Measurements from ENCODE around the gene DYRK1A. TPM values are rescaled to one million over a fixed set of nuclear protein-coding genes. Genes with fewer than 3 reads are reported as not detected.

The DYRK1A gene
- total and polyA plus RNA-seq, 10 of the 15 experiments (the other 5 are each of a cell fraction or from before 2014, with no cell fraction given): 2.4 to 68.6 (median 30.7) TPM

GRCh38 chr21:37532868-37533780 is 166.6 kb downstream of the DYRK1A start (continued):
- no peak for TF ChIP-seq EGR1 (IDR thresholded peaks at IDR 0.05; ENCODE audit: borderline replicate concordance in 1 of 2, low read depth in 2 of 2, low read length in 2 of 2)
- no peak for TF ChIP-seq CBX5 (IDR thresholded peaks at IDR 0.05; ENCODE audit: low read depth)
- TF ChIP-seq KAT2A (conservative IDR thresholded peaks at IDR 0.05; ENCODE audit: control insufficient read depth, low read depth, low read length): no peak
- TF ChIP-seq RAD51 (IDR thresholded peaks at IDR 0.05): no peak
- TF ChIP-seq PAX8 (IDR thresholded peaks at IDR 0.05): no peak
- TF ChIP-seq STAT1 (conservative IDR thresholded peaks at IDR 0.05): no peak
- no peak for TF ChIP-seq NFYA (IDR thresholded peaks at IDR 0.05; ENCODE audit: borderline replicate concordance, low read depth, low read length)
- TF ChIP-seq IRF5 (IDR thresholded peaks at IDR 0.05; ENCODE audit: borderline replicate concordance): no peak
- no peak for TF ChIP-seq KDM1A (IDR thresholded peaks at IDR 0.05; ENCODE audit: borderline replicate concordance)
- TF ChIP-seq NFXL1 (IDR thresholded peaks at IDR 0.05; ENCODE audit: borderline replicate concordance): no peak
- TF ChIP-seq BCLAF1 (IDR thresholded peaks at IDR 0.05): no peak
- TF ChIP-seq MYC (IDR thresholded peaks at IDR 0.05; ENCODE audit: insufficient read depth, insufficient read length, insufficient replicate concordance, low read length, severe bottlenecking): no peak
- TF ChIP-seq ETV6 (conservative IDR thresholded peaks at IDR 0.05 in 1 of 2, IDR thresholded peaks at IDR 0.05 in 1 of 2; ENCODE audit: borderline replicate concordance in 1 of 2, low read depth in 1 of 2): no peak
- TF ChIP-seq GABPA (IDR thresholded peaks at IDR 0.05; ENCODE audit: low read depth): no peak
- no peak for TF ChIP-seq STAT3 (IDR thresholded peaks at IDR 0.05; ENCODE audit: low read depth, low read length)
- no peak for TF ChIP-seq MTA2 (IDR thresholded peaks at IDR 0.05; ENCODE audit: low read depth)
- TF ChIP-seq ZBED1 (IDR thresholded peaks at IDR 0.05; ENCODE audit: borderline replicate concordance): peak; percentile 94; the same call in 1 of the 2 replicates
- TF ChIP-seq YBX1 (IDR thresholded peaks at IDR 0.05): no peak
- no peak for TF ChIP-seq CEBPB (IDR thresholded peaks at IDR 0.05; ENCODE audit: borderline replicate concordance in 1 of 2, low read depth in 2 of 2, low read length in 2 of 2)
- no peak for TF ChIP-seq CBFB (IDR thresholded peaks at IDR 0.05; ENCODE audit: low read depth)
- TF ChIP-seq NR2C2 (IDR thresholded peaks at IDR 0.05; ENCODE audit: borderline replicate concordance, control insufficient read depth, insufficient read length, low read depth): no peak
- TF ChIP-seq PKNOX1 (IDR thresholded peaks at IDR 0.05): peak; percentile 78
- no peak for TF ChIP-seq POLR2AphosphoS5 (IDR thresholded peaks at IDR 0.05; ENCODE audit: low read length)
- TF ChIP-seq MTA3 (IDR thresholded peaks at IDR 0.05; ENCODE audit: borderline replicate concordance, low read length): no peak
- TF ChIP-seq EED (IDR thresholded peaks at IDR 0.05; ENCODE audit: low read depth): no peak; the same call in 1 of the 2 replicates
- TF ChIP-seq NR2C1 (IDR thresholded peaks at IDR 0.05): no peak

All from GM12878 (cell line).